ENCODE results near the gene CTNNA3. TPM values are rescaled to one million over a fixed set of nuclear protein-coding genes. Genes with fewer than 3 reads are reported as not detected.

Gene CTNNA3
- 0.02 TPM in 1 of 2 replicates, not detected in the other for total RNA-seq (2022)
- Bru-seq, nascent RNA, result percentile 10 among the genes with signal in this experiment
- percentile 11 among the genes with signal in this experiment for BruChase-seq, experiment 1, labeled RNA remaining after a 6-hour chase
- percentile 13 among the genes with signal in this experiment for BruChase-seq, experiment 2, labeled RNA remaining after a 2-hour chase
- long read RNA-seq, result 0 reads

- H3K27ac Mint-ChIP-seq (ENCODE audit: low read depth, unreplicated experiment), result no peak within 1 kb of the TSS
- CTCF ChIA-PET, result interaction anchor here (0.7 to 5.7 kb wide), 10 partner anchors 11 to 89 kb away, joined by 3 to 174 read pairs (median 7); no protein-coding TSS in a partner anchor
- no peaks in the 10 kb centered on the region for H3K36me3 Mint-ChIP-seq (ENCODE audit: insufficient read depth, unreplicated experiment)
- intact Hi-C loops (cut with micrococcal nuclease), result no loop called here
- H3K27me3 Mint-ChIP-seq (ENCODE audit: insufficient read depth, unreplicated experiment), result peaks cover 26% of the 10 kb centered on the region
- H3K4me1 Mint-ChIP-seq (ENCODE audit: insufficient read depth, unreplicated experiment), result no peaks in the 10 kb centered on the region
- H3K9me3 Mint-ChIP-seq (ENCODE audit: unreplicated experiment), result no peaks in the 10 kb centered on the region
- no TSS peak for BruUV-seq (replicated peaks)
- POLR2A ChIA-PET, result interaction anchor here (1.1 to 2.3 kb wide), 3 partner anchors 69 to 84 kb away, joined by 3 to 17 read pairs (median 3); no protein-coding TSS in a partner anchor
- no peak within 1 kb of the TSS for H3K4me3 Mint-ChIP-seq (ENCODE audit: unreplicated experiment)
- no peak for TF ChIP-seq CTCF (IDR thresholded peaks at IDR 0.05; ENCODE audit: unreplicated experiment)
- no peak for DNase-seq (ENCODE audit: unreplicated experiment)
These were observed at the start of gene CTNNA3 for GRCh38 chr10:67696029-67696428. Gene CTNNA3, minus strand, starts transcription at chr10:67696195.

GRCh38 chr10:67735430-67735829, 39.4 kb upstream of the CTNNA3 start:
- TF ChIP-seq CTCF (IDR thresholded peaks at IDR 0.05; ENCODE audit: unreplicated experiment), result no peak
- Mint-ChIP-seq H3K36me3 (ENCODE audit: insufficient read depth, unreplicated experiment) (no peaks in the 10 kb centered on the region), H3K27me3 (ENCODE audit: insufficient read depth, unreplicated experiment) (peaks cover 59% of the 10 kb centered on the region), H3K27ac (ENCODE audit: low read depth, unreplicated experiment) (no peak overlapping the region), H3K4me3 (ENCODE audit: unreplicated experiment) (no peak overlapping the region), H3K4me1 (ENCODE audit: insufficient read depth, unreplicated experiment) (no peaks in the 10 kb centered on the region), H3K9me3 (ENCODE audit: unreplicated experiment) (no peaks in the 10 kb centered on the region)
- ChIA-PET CTCF (no interaction called here), POLR2A (no interaction called here)
- no TSS peak for BruUV-seq (replicated peaks)
- intact Hi-C loops (cut with micrococcal nuclease), result no loop called here
- DNase-seq (ENCODE audit: unreplicated experiment), result no peak

GRCh38 chr10:67733511-67733910, 37.5 kb upstream of the CTNNA3 start:
- ChIA-PET CTCF (interaction anchor here (1.3 kb wide), 1 partner anchor 47 kb away, joined by 4 read pairs; no protein-coding TSS in a partner anchor), POLR2A (no interaction called here)
- no peak for DNase-seq (ENCODE audit: unreplicated experiment)
- no TSS peak for BruUV-seq (replicated peaks)
- H3K4me3 Mint-ChIP-seq (ENCODE audit: unreplicated experiment), result no peak overlapping the region
- no peaks in the 10 kb centered on the region for H3K36me3 Mint-ChIP-seq (ENCODE audit: insufficient read depth, unreplicated experiment)
- peaks cover 58% of the 10 kb centered on the region for H3K27me3 Mint-ChIP-seq (ENCODE audit: insufficient read depth, unreplicated experiment)
- no peaks in the 10 kb centered on the region for H3K9me3 Mint-ChIP-seq (ENCODE audit: unreplicated experiment)
- H3K27ac Mint-ChIP-seq (ENCODE audit: low read depth, unreplicated experiment), result no peak overlapping the region
- no peak for TF ChIP-seq CTCF (IDR thresholded peaks at IDR 0.05; ENCODE audit: unreplicated experiment)
- H3K4me1 Mint-ChIP-seq (ENCODE audit: insufficient read depth, unreplicated experiment), result no peaks in the 10 kb centered on the region
- intact Hi-C loops (cut with micrococcal nuclease), result no loop called here

DNA sequence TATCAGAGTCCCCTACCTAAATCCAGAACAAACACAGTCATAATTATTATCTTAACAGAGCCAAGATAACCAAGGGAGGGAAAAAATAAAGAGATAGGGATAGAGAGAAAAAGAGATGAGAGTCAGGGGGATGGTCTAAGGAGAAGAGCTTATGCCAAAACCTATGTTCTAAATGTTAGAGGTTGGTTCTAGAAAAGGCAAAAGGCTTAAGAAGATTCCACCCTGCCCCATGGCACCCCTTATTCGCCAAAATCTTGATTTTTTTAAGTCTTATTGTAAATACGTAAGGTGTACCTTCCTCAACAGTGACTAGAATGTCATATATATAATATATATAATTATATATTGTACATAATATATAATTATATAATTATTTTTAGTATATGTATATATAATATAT, 29.6 kb upstream of the CTNNA3 start:
- intact Hi-C loops (cut with micrococcal nuclease), result no loop called here

More for the DNA sequence above, 29.6 kb upstream of the CTNNA3 start:
- Mint-ChIP-seq H3K4me3 (ENCODE audit: unreplicated experiment) (no peak overlapping the region), H3K4me1 (ENCODE audit: insufficient read depth, unreplicated experiment) (no peaks in the 10 kb centered on the region), H3K27ac (ENCODE audit: low read depth, unreplicated experiment) (no peak overlapping the region), H3K27me3 (ENCODE audit: insufficient read depth, unreplicated experiment) (peaks cover 27% of the 10 kb centered on the region), H3K36me3 (ENCODE audit: insufficient read depth, unreplicated experiment) (no peaks in the 10 kb centered on the region), H3K9me3 (ENCODE audit: unreplicated experiment) (no peaks in the 10 kb centered on the region)
- no TSS peak for BruUV-seq (replicated peaks)
- ChIA-PET POLR2A (no interaction called here), CTCF (interaction anchor here (0.6 kb wide), 1 partner anchor 42 kb away, joined by 4 read pairs; no protein-coding TSS in a partner anchor)
- no peak for DNase-seq (ENCODE audit: unreplicated experiment)
- no peak for TF ChIP-seq CTCF (IDR thresholded peaks at IDR 0.05; ENCODE audit: unreplicated experiment)
